ENCODE data around the gene MEGF11.

DNA sequence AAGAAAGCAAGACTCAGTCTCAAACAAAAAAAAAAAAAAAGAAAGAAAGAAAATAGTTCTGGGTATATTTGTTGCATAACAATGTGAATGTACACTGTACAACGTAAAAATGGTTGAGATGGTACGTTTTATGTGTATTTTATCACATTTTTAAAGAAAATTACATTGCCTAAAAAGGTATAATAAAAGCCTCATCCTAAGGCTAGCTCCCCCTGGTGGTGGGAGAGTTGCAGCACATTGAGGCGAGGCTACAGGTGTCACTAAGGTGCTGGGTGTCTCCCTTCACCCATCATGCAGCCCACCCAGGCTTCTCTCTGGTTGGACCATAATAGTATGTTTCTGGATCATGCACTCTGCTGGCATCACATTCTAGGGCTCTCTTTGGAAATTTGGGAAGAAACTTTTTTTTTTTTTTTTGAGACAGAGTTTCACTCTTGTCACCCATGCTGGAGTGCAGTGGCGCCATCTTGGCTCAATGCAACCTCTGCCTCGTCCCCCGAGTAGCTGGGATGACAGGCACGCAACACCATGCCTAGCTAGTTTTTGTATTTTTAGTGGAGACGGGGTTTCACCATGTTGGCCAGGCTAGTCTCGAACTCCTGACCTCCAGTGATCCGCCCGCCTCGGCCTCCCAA is 396.6 kb downstream of the MEGF11 start:
- TF ChIP-seq FOXM1 (IDR thresholded peaks at IDR 0.05; ENCODE audit: borderline replicate concordance) (no peak), SP1 (IDR thresholded peaks at IDR 0.05) (no peak), SUZ12 (IDR thresholded peaks at IDR 0.05) (no peak)
